A673 (cell line): Measurements from ENCODE around the gene AKAP6. TPM values are rescaled to one million over a fixed set of nuclear protein-coding genes. Genes with fewer than 3 reads are reported as not detected.

ENCODE experiments used
- BruUV-seq: library from RNA; stranded (reverse); fragments of 400-500 nt; replicated peaks from 2 replicates; lab custom pipeline; 2021; lab: Mats Ljungman, UMichigan
- CTCF ChIA-PET: fragments of 300-600 bp; sonication (Branson Sonifier 250); formaldehyde crosslinking; loops from one replicate; lab custom pipeline; 2022; ENCODE audit warnings: antibody characterized with exemption; lab: Charles Lee
- POLR2A ChIA-PET: fragments of 300-600 bp; sonication (Branson Sonifier 250); formaldehyde crosslinking; loops from one replicate; lab custom pipeline; 2022; ENCODE audit warnings: antibody characterized with exemption; ENCODE audit not compliant: low non-redundant PET; lab: Charles Lee
- DNase-seq: peaks from one replicate; pipeline ENCODE4 v3.0.0-alpha.2; 2015; ENCODE audit warnings: low spot score
- H3K27ac ChIP-seq: fragments of 200-600 bp; sonication (generic); 2 replicates; pipeline ENCODE4 v1.5.1; 2016; ENCODE audit warnings: mixed run types, low read depth, mild to moderate bottlenecking, mixed read lengths, antibody characterized with exemption, low read length; ENCODE audit not compliant: poor library complexity, severe bottlenecking
- H3K27me3 ChIP-seq: fragments of 200-600 bp; sonication (generic); replicated peaks from 2 replicates; pipeline ENCODE4 v1.6.1; 2017; ENCODE audit warnings: mixed run types, low read depth, mild to moderate bottlenecking, mixed read lengths, antibody characterized with exemption, low read length; ENCODE audit not compliant: insufficient read depth, poor library complexity
- H3K36me3 ChIP-seq: fragments of 200-600 bp; sonication (generic); 2 replicates; pipeline ENCODE4 v1.6.1; 2016; ENCODE audit warnings: mixed run types, mild to moderate bottlenecking, mixed read lengths, antibody characterized with exemption, low read length; ENCODE audit not compliant: insufficient read depth, poor library complexity, severe bottlenecking
- H3K4me1 ChIP-seq: fragments of 200-600 bp; sonication (generic); 2 replicates; pipeline ENCODE4 v1.6.1; 2017; ENCODE audit warnings: mixed run types, mild to moderate bottlenecking, mixed read lengths, antibody characterized with exemption, low read length; ENCODE audit not compliant: insufficient read depth, poor library complexity, severe bottlenecking
- H3K4me3 ChIP-seq: fragments of 200-600 bp; sonication (generic); 2 replicates; pipeline ENCODE4 v1.5.1; 2016; ENCODE audit warnings: low read depth, mixed run types, mild to moderate bottlenecking, mixed read lengths, low read length; ENCODE audit not compliant: poor library complexity, severe bottlenecking
- H3K9me3 ChIP-seq: fragments of 200-600 bp; sonication (generic); 2 replicates; pipeline ENCODE4 v1.6.1; 2016; ENCODE audit warnings: mixed run types, low read depth, mild to moderate bottlenecking, mixed read lengths, antibody characterized with exemption, low read length; ENCODE audit not compliant: poor library complexity, severe bottlenecking
- EZH2 ChIP-seq: fragments of 200-600 bp; sonication (generic); IDR thresholded peaks from 2 replicates; pipeline ENCODE4 v1.6.1; 2017; ENCODE audit warnings: borderline replicate concordance, low read depth, mild to moderate bottlenecking, mixed read lengths, antibody characterized with exemption, low read length; ENCODE audit not compliant: poor library complexity, severe bottlenecking
- intact Hi-C: fragments of 100-400 bp; cut with micrococcal nuclease; formaldehyde crosslinking; loops from one replicate; pipeline ENCODE4 v1.10.0; 2022; ENCODE audit not compliant: unreplicated experiment
- total RNA-seq: library from RNA; stranded (reverse); gene quantifications from 2 replicates; pipeline ENCODE4 v1.2.3, GENCODE V29; 2021
- TF ChIP-seq, protein P1 (sequence below): fragments of 300-800, 200-600 bp; sonication (generic); conservative IDR thresholded peaks from 2 replicates; pipeline ENCODE4 v1.5.1; 2017; ENCODE audit warnings: low read depth, mild to moderate bottlenecking, antibody characterized with exemption, low read length, moderate library complexity, mixed read lengths

AKAP6 gene
- total RNA-seq, 1 experiment from 2014 or later: 0.73 TPM

DNA sequence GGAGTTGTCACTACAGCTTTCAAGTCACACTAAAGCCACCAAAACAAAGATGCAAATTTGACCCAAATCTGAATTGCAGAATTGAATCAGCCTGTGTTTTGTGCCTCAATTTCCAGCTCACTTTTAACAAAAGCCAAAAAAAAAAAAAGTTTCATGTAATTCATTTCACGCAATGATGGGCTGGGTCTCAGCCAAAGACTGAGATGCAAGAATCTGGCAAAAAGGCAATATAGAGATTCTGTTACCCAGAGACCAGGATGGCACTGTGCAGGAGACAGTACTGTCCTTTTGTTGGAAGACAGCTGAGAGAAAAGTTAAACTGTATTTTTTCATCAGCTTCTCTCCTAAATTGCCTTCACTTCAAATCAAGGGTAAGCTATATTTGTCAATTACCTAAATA is 403.9 kb downstream of the AKAP6 start:
- ChIA-PET CTCF (no interaction called here), POLR2A (no interaction called here)
- Histone ChIP-seq H3K9me3 (no peaks in the 10 kb centered on the region), H3K4me3 (no peak overlapping the region), H3K27ac (no peak overlapping the region), H3K27me3 (no peaks in the 10 kb centered on the region), H3K4me1 (peaks cover 7% of the 10 kb centered on the region), H3K36me3 (no peaks in the 10 kb centered on the region)
- DNase-seq: no peak
- intact Hi-C loops: no loop called here
- TF ChIP-seq EZH2: no peak
- TF ChIP-seq, protein P1, sequence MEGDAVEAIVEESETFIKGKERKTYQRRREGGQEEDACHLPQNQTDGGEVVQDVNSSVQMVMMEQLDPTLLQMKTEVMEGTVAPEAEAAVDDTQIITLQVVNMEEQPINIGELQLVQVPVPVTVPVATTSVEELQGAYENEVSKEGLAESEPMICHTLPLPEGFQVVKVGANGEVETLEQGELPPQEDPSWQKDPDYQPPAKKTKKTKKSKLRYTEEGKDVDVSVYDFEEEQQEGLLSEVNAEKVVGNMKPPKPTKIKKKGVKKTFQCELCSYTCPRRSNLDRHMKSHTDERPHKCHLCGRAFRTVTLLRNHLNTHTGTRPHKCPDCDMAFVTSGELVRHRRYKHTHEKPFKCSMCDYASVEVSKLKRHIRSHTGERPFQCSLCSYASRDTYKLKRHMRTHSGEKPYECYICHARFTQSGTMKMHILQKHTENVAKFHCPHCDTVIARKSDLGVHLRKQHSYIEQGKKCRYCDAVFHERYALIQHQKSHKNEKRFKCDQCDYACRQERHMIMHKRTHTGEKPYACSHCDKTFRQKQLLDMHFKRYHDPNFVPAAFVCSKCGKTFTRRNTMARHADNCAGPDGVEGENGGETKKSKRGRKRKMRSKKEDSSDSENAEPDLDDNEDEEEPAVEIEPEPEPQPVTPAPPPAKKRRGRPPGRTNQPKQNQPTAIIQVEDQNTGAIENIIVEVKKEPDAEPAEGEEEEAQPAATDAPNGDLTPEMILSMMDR: no peak
- BruUV-seq: no TSS peak

DNA sequence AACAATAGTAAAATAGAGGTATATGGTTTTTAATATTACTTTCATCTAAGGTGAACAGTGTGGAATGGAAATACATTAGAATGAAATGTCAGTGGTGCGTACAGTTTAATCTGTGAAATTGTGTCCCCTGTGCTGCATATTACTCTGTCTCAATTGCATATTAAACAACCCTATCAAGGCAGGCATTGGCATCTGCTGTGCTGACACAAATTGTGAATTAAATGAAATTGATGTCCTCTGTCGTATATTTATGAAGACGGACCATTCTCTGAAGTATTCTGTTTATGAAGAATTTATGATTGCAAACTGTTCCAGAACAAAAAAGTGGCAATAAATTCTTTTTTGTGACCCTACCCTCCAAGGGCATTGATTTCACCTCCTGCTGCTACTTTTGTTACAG is 405.2 kb downstream of the AKAP6 start:
- Histone ChIP-seq H3K27ac (no peak overlapping the region), H3K4me3 (no peak overlapping the region), H3K9me3 (no peaks in the 10 kb centered on the region), H3K27me3 (no peaks in the 10 kb centered on the region), H3K36me3 (no peaks in the 10 kb centered on the region), H3K4me1 (peaks cover 7% of the 10 kb centered on the region)
- BruUV-seq: no TSS peak
- TF ChIP-seq EZH2: no peak
- TF ChIP-seq, protein P1: no peak
- CTCF ChIA-PET: no interaction called here
- intact Hi-C loops: no loop called here
- POLR2A ChIA-PET: no interaction called here
- no peak for DNase-seq

DNA sequence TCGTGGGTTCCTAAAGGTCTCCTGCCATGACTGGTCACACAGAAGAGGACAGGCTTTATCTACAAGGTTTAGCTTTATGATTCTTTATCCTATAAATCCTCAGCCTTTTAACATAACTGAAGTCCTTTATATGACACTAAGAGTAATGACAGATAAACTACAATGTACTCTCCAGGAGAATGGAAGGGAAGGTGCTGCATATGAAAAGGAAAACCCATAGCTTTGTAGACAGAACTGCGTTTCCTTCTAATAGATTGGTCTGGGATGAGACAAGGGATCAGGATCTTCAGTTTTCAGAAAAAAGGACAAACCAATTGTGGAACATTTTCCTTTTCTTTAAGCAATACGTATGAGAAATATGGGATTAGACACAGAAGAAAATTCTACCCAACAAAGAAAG is 408.5 kb downstream of the AKAP6 start:
- CTCF ChIA-PET: no interaction called here
- Histone ChIP-seq H3K27me3 (no peaks in the 10 kb centered on the region), H3K9me3 (no peaks in the 10 kb centered on the region), H3K4me1 (peaks cover 7% of the 10 kb centered on the region), H3K27ac (no peak overlapping the region), H3K4me3 (no peak overlapping the region), H3K36me3 (no peaks in the 10 kb centered on the region)
- POLR2A ChIA-PET: no interaction called here
- BruUV-seq: no TSS peak
- TF ChIP-seq, protein P1: no peak
- TF ChIP-seq EZH2: no peak
- intact Hi-C loops: no loop called here
- no peak for DNase-seq
